H1 (cell line): Measurements from ENCODE around the gene ST8SIA5. TPM values are rescaled to one million over a fixed set of nuclear protein-coding genes. Genes with fewer than 3 reads are reported as not detected.

Source experiments
- CTCF ChIA-PET: fragments of 300-600 bp; sonication (Branson Sonifier 250); formaldehyde crosslinking; loops from one replicate; lab custom pipeline; 2021; ENCODE audit not compliant: partially characterized antibody; lab: Charles Lee
- POLR2A ChIA-PET: fragments of 300-600 bp; sonication (Branson Sonifier 250); formaldehyde crosslinking; loops from one replicate; lab custom pipeline; 2021; ENCODE audit warnings: inconsistent platforms; ENCODE audit not compliant: partially characterized antibody; lab: Charles Lee
- DNase-seq, 2 experiments: peaks; one replicate each; pipeline versions ENCODE4 v3.0.0 to v3.0.0-alpha.2; 2010 to 2022; ENCODE audit warnings: low spot score in 2 of 2, low read depth in 1 of 2, mixed read lengths in 1 of 2
- FAIRE-seq: peaks from 2 replicates; lab custom pipeline; 2011; peaks lifted over from hg19 to GRCh38; lab: Jason Lieb, UNC
- H2AFZ ChIP-seq: 2 replicates; pipeline ENCODE4 v1.8.1; 2012; ENCODE audit warnings: low read length, inconsistent platforms
- H2AK5ac ChIP-seq: 2 replicates; pipeline ENCODE4 v1.6.1; 2013; ENCODE audit warnings: low read depth, low read length
- H2BK120ac ChIP-seq: replicated peaks from 2 replicates; pipeline ENCODE3; 2013; ENCODE audit warnings: low read depth, low read length, inconsistent platforms
- H2BK12ac ChIP-seq: 2 replicates; pipeline ENCODE4 v1.6.1; 2013; ENCODE audit warnings: low read depth, low read length
- H2BK15ac ChIP-seq: 2 replicates; pipeline ENCODE4 v1.6.1; 2013; ENCODE audit warnings: low read length
- H2BK20ac ChIP-seq: 2 replicates; pipeline ENCODE4 v1.6.1; 2013; ENCODE audit warnings: low read length
- H2BK5ac ChIP-seq: 2 replicates; pipeline ENCODE4 v1.6.1; 2013; ENCODE audit warnings: low read depth, low read length
- H3K14ac ChIP-seq: 2 replicates; pipeline ENCODE4 v1.6.1; 2013; ENCODE audit warnings: inconsistent platforms; ENCODE audit not compliant: insufficient read length
- H3K18ac ChIP-seq: 2 replicates; pipeline ENCODE4 v1.6.1; 2013; ENCODE audit warnings: low read length; ENCODE audit errors: extremely low read depth
- H3K23ac ChIP-seq: 2 replicates; pipeline ENCODE4 v1.6.1; 2013; ENCODE audit warnings: inconsistent platforms; ENCODE audit not compliant: insufficient read length
- H3K23me2 ChIP-seq: 2 replicates; pipeline ENCODE4 v1.6.1; 2013; ENCODE audit warnings: low read depth, low read length
- H3K27ac ChIP-seq: 2 replicates; pipeline ENCODE4 v1.6.1; 2011; ENCODE audit warnings: low read depth, low read length, inconsistent platforms
- H3K27me3 ChIP-seq, 4 experiments: replicated peaks in 1 of 4; 1 replicate in 1 of 4; 2 replicates in 3 of 4; pipeline versions ENCODE4 v1.6.1 to v1.8.1; 2011 to 2013; ENCODE audit warnings: low read length in 3 of 4, mild to moderate bottlenecking in 3 of 4, inconsistent platforms in 2 of 4, mixed read lengths in 2 of 4, moderate library complexity in 1 of 4; ENCODE audit not compliant: control insufficient read depth in 3 of 4, insufficient read depth in 3 of 4; ENCODE audit errors: extremely low read depth in 1 of 4
- H3K36me3 ChIP-seq, 4 experiments: 2 replicates each; pipeline versions ENCODE4 v1.6.1 to v1.8.1; 2011 to 2013; ENCODE audit warnings: mild to moderate bottlenecking in 4 of 4, low read length in 3 of 4, moderate library complexity in 2 of 4, control low read depth in 1 of 4, inconsistent platforms in 1 of 4; ENCODE audit not compliant: insufficient read depth in 4 of 4, control insufficient read depth in 2 of 4
- H3K4ac ChIP-seq: replicated peaks from 2 replicates; pipeline ENCODE3; 2013; ENCODE audit warnings: low read length, low read depth, mixed read lengths, inconsistent platforms; ENCODE audit not compliant: insufficient read length
- H3K4me1 ChIP-seq, 4 experiments: replicated peaks in 1 of 4; 1 replicate in 1 of 4; 2 replicates in 3 of 4; pipeline versions ENCODE4 v1.6.1 to v1.8.1; 2011 to 2013; ENCODE audit warnings: low read length in 3 of 4, inconsistent platforms in 2 of 4, mixed read lengths in 1 of 4; ENCODE audit not compliant: insufficient read depth in 4 of 4, control insufficient read depth in 3 of 4
- H3K4me2 ChIP-seq, 2 experiments: 2 replicates each; pipeline versions ENCODE4 v1.6.1 to v1.8.1; 2011 to 2013; ENCODE audit warnings: low read depth in 2 of 2, low read length in 2 of 2, control low read depth in 1 of 2, inconsistent platforms in 1 of 2, mild to moderate bottlenecking in 1 of 2; ENCODE audit not compliant: insufficient read depth in 1 of 2
- H3K4me3 ChIP-seq, 4 experiments: fragments of 200-600, 300-600 bp in 1 of 4; sonication (generic), shearing (Covaris generic), sonication (Bioruptor Twin) in 1 of 4; 2 replicates each; pipeline versions ENCODE4 v1.5.1 to v1.8.1; 2011 to 2016; ENCODE audit warnings: low read length in 4 of 4, low read depth in 3 of 4, control low read depth in 2 of 4, inconsistent platforms in 2 of 4, mild to moderate bottlenecking in 2 of 4, mixed read lengths in 1 of 4, moderate library complexity in 1 of 4; ENCODE audit not compliant: insufficient read depth in 2 of 4; ENCODE audit errors: extremely low read depth in 1 of 4
- H3K56ac ChIP-seq: replicated peaks from 2 replicates; pipeline ENCODE3; 2013; ENCODE audit warnings: low read depth, mild to moderate bottlenecking, mixed read lengths, low read length, inconsistent platforms; ENCODE audit not compliant: insufficient read length
- H3K79me1 ChIP-seq: 2 replicates; pipeline ENCODE4 v1.6.1; 2013; ENCODE audit warnings: low read depth, low read length, control low read depth
- H3K79me2 ChIP-seq, 2 experiments: 2 replicates each; pipeline versions ENCODE4 v1.6.1 to v1.8.1; 2012 to 2013; ENCODE audit warnings: low read length in 2 of 2, mild to moderate bottlenecking in 2 of 2, inconsistent platforms in 1 of 2; ENCODE audit not compliant: insufficient read depth in 2 of 2, control insufficient read depth in 1 of 2
- H3K9ac ChIP-seq, 4 experiments: replicated peaks in 1 of 4; 1 replicate in 1 of 4; 2 replicates in 3 of 4; pipeline versions ENCODE4 v1.6.1 to v1.8.1; 2011 to 2013; ENCODE audit warnings: low read depth in 3 of 4, low read length in 3 of 4, control low read depth in 2 of 4, mild to moderate bottlenecking in 2 of 4, moderate library complexity in 2 of 4, inconsistent platforms in 1 of 4; ENCODE audit errors: extremely low read depth in 1 of 4
- H3K9me3 ChIP-seq, 2 experiments: 2 replicates each; pipeline versions ENCODE4 v1.6.1 to v1.8.1; 2012 to 2013; ENCODE audit warnings: mild to moderate bottlenecking in 2 of 2, moderate library complexity in 2 of 2, control low read depth in 1 of 2, inconsistent platforms in 1 of 2, low read depth in 1 of 2, low read length in 1 of 2, mixed read lengths in 1 of 2; ENCODE audit not compliant: insufficient read depth in 2 of 2
- H4K20me1 ChIP-seq, 2 experiments: replicated peaks in 1 of 2; 2 replicates each; pipeline versions ENCODE3 to v1.8.1; 2011 to 2013; ENCODE audit warnings: inconsistent platforms in 2 of 2, low read length in 2 of 2, mild to moderate bottlenecking in 1 of 2; ENCODE audit not compliant: insufficient read depth in 2 of 2, control insufficient read depth in 1 of 2
- H4K5ac ChIP-seq: 2 replicates; pipeline ENCODE4 v1.6.1; 2013; ENCODE audit warnings: low read length, low read depth, mixed read lengths, inconsistent platforms; ENCODE audit not compliant: insufficient read length
- H4K8ac ChIP-seq: 2 replicates; pipeline ENCODE4 v1.8.0; 2013; ENCODE audit warnings: mild to moderate bottlenecking, moderate library complexity, low read length, inconsistent platforms; ENCODE audit not compliant: insufficient read depth; ENCODE audit errors: extremely low read depth
- H4K91ac ChIP-seq: replicated peaks from 2 replicates; pipeline ENCODE3; 2013; ENCODE audit warnings: low read length, mixed read lengths, inconsistent platforms; ENCODE audit not compliant: insufficient read length
- CHD1 ChIP-seq: IDR thresholded peaks from 2 replicates; pipeline ENCODE4 v1.6.1; 2012; ENCODE audit warnings: low read depth, low read length, improper control_type of control experiment
- CREB1 ChIP-seq: IDR thresholded peaks from 2 replicates; pipeline ENCODE4 v1.6.1; 2012; ENCODE audit warnings: inconsistent platforms
- CTCF ChIP-seq, 3 experiments: IDR thresholded peaks; 1 replicate in 2 of 3; 2 replicates in 1 of 3; pipeline versions ENCODE4 v1.5.1 to v1.6.1; 2011; ENCODE audit warnings: low read length in 3 of 3, mild to moderate bottlenecking in 3 of 3, inconsistent platforms in 2 of 3, low read depth in 1 of 3, moderate library complexity in 1 of 3; ENCODE audit not compliant: insufficient read depth in 1 of 3; ENCODE audit errors: control extremely low read depth in 1 of 3
- FOSL1 ChIP-seq: IDR thresholded peaks from 2 replicates; pipeline ENCODE4 v1.6.1; 2011; ENCODE audit warnings: mild to moderate bottlenecking, low read depth, low read length, moderate library complexity; ENCODE audit not compliant: insufficient read depth
- RAD21 ChIP-seq, 2 experiments: IDR thresholded peaks in 1 of 2; conservative IDR thresholded peaks in 1 of 2; 2 replicates each; pipeline ENCODE4 v1.6.1; 2011; ENCODE audit warnings: low read depth in 2 of 2, low read length in 2 of 2, improper control_type of control experiment in 1 of 2, inconsistent platforms in 1 of 2, mild to moderate bottlenecking in 1 of 2, moderate library complexity in 1 of 2
- SAP30 ChIP-seq: fragments of 300-600 bp; sonication (generic); IDR thresholded peaks from 2 replicates; pipeline ENCODE4 v1.7.1; 2012; ENCODE audit warnings: low read length, moderate library complexity, mild to moderate bottlenecking, inconsistent platforms; ENCODE audit not compliant: insufficient read depth, insufficient replicate concordance
- SIRT6 ChIP-seq: IDR thresholded peaks from one replicate; pipeline ENCODE4 v1.7.1; 2012; ENCODE audit warnings: low read length, inconsistent platforms
- SIX5 ChIP-seq: IDR thresholded peaks from 2 replicates; pipeline ENCODE4 v1.6.1; 2011; ENCODE audit warnings: mild to moderate bottlenecking, low read depth, low read length
- SP1 ChIP-seq: IDR thresholded peaks from 2 replicates; pipeline ENCODE4 v1.6.1; 2011; ENCODE audit warnings: low read depth, low read length
- SRF ChIP-seq: IDR thresholded peaks from 2 replicates; pipeline ENCODE4 v1.6.1; 2011; ENCODE audit warnings: mild to moderate bottlenecking, low read depth, low read length, moderate library complexity
- TEAD4 ChIP-seq: IDR thresholded peaks from 2 replicates; pipeline ENCODE4 v1.6.1; 2012; ENCODE audit warnings: low read depth, low read length, inconsistent platforms, mixed read lengths
- WGBS, 2 experiments: shearing (Covaris generic) in 1 of 2; methylation state at CpG; one replicate each; pipeline versions ENCODE4 v1.1.6 to v1.1.7; 2013 to 2015; ENCODE audit warnings: low lambda C conversion rate in 2 of 2, mixed read lengths in 2 of 2, inconsistent platforms in 1 of 2, low coverage in 1 of 2, missing lambda C conversion rate in 1 of 2; ENCODE audit not compliant: insufficient replicate concordance in 2 of 2, insufficient coverage in 1 of 2, insufficient read length in 1 of 2; ENCODE audit errors: extremely low coverage in 1 of 2, missing lambda C conversion rate in 1 of 2; 5-methylcytosine and 5-hydroxymethylcytosine counted together
- polyA plus RNA-seq, 7 experiments: library from polyadenylated mRNA; depleted of rRNA in 3 of 7; stranded (reverse) in 5 of 7; unstranded in 2 of 7; fragments of >200 nt in 5 of 7; fragments of 200-250 nt in 2 of 7; gene quantifications; 1 replicate in 5 of 7; 2 replicates in 1 of 7; 4 replicates in 1 of 7; pipeline versions ENCODE4 v1.2.1 to v1.2.3, GENCODE V29; 2011 to 2013; ENCODE audit warnings: missing spikeins in 2 of 7, mixed read lengths in 2 of 7
- total RNA-seq: library from RNA; stranded (reverse); fragmentation: NEBNext Ultra II Directional; extraction: Animal tissue kit (Norgen Biotek cat#: 25700); gene quantifications from 2 replicates; pipeline ENCODE4 v1.2.1, GENCODE V29; 2021

Gene ST8SIA5
- total and polyA plus RNA-seq, 2 of the 8 experiments (the other 6 are each of a cell fraction or from before 2014, with no cell fraction given), result 2.4 to 6.3 TPM

DNA sequence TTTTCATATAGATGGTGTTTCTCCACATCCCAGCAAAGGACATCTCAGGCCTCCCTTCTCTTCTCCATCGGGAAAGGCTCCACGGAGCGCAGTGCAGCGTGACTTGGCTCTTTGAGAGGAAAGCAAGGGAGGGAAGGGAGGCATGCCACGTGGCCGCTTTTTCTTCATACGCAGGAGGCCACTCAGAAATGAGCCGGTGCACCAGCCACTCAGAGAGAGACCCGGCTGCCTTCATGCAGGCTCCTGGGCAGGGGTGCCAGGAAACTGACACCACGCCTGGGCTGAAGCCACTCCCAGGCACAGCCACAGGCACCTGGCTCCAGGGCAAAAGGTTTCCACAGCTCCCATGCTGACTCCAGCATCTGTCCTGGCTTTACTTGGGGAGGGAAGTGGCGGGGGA lies 88.7 kb downstream of the ST8SIA5 start:
- 0 out of 2 replicates have a peak, but pooled peaks cover 2% of the 10 kb centered on the region for H3K23me2 ChIP-seq
- no peak overlapping the region for H3K4me2 ChIP-seq
- H3K9ac ChIP-seq, result no peak overlapping the region
- peaks cover 3 to 5% of the 10 kb centered on the region in 2 experiments; a peak in 2 of 4 replicates for H3K9me3 ChIP-seq
- H3K18ac ChIP-seq, result no peak overlapping the region
- no peaks in the 10 kb centered on the region; a peak in 1 of 7 replicates for H3K27me3 ChIP-seq
- H2BK20ac ChIP-seq, result no peak overlapping the region
- no peak overlapping the region for H4K91ac ChIP-seq
- no peaks in the 10 kb centered on the region for H3K36me3 ChIP-seq
- no peak overlapping the region for H3K56ac ChIP-seq
- no peak overlapping the region for H2BK120ac ChIP-seq
- ChIA-PET CTCF (interaction anchor here (0.9 to 2.6 kb wide), 4 partner anchors 8 to 89 kb away, joined by 3 to 24 read pairs (median 4); partner anchors contain the start of genes LOXHD1 and ST8SIA5), POLR2A (interaction anchor here (0.8 kb wide), 1 partner anchor 249 kb away, joined by 3 read pairs; the partner anchor contains the start of genes KATNAL2 and PIAS2)
- no peak for FAIRE-seq
- no peaks in the 10 kb centered on the region; the same call in 1 of the 2 replicates for H3K79me1 ChIP-seq
- no peak overlapping the region for H3K4me3 ChIP-seq
- H2BK12ac ChIP-seq, result no peak overlapping the region
- 76% methylated on average over 9 of the region's 11 CpGs; no CpG with 5 or more reads in 1 of the 2 experiments for WGBS, 2 experiments
- H3K14ac ChIP-seq, result no peak overlapping the region
- H2AFZ ChIP-seq, result 0 out of 2 replicates have a peak overlapping the region, but pooled peaks have one; percentile 6
- H3K4ac ChIP-seq, result no peak overlapping the region
- peaks cover 0 to 4% (median under 1%) of the 10 kb centered on the region in 4 experiments; a peak in 4 of 7 replicates for H3K4me1 ChIP-seq
- no peak overlapping the region for H3K27ac ChIP-seq
- H4K8ac ChIP-seq, result no peak overlapping the region
- DNase-seq, result no peak
- H3K79me2 ChIP-seq, result no peaks in the 10 kb centered on the region
- H3K23ac ChIP-seq, result no peak overlapping the region
- H4K5ac ChIP-seq, result no peak overlapping the region
- no peaks in the 10 kb centered on the region for H4K20me1 ChIP-seq
- no peak overlapping the region for H2BK5ac ChIP-seq
- no peak overlapping the region for H2AK5ac ChIP-seq
- no peak overlapping the region for H2BK15ac ChIP-seq
- TF ChIP-seq CTCF (IDR thresholded peaks at IDR 0.05; ENCODE audit: control extremely low read depth in 1 of 3, insufficient read depth in 1 of 3, low read depth in 1 of 3, low read length in 3 of 3), result no peak
- no peak for TF ChIP-seq FOSL1
- no peak for TF ChIP-seq RAD21 (IDR thresholded peaks at IDR 0.05 in 1 of 2, conservative IDR thresholded peaks at IDR 0.05 in 1 of 2; ENCODE audit: low read depth in 2 of 2, low read length in 2 of 2)
- no peak for TF ChIP-seq CHD1
- TF ChIP-seq SAP30, result no peak
- no peak for TF ChIP-seq SIX5
- no peak for TF ChIP-seq TEAD4
- TF ChIP-seq CREB1, result no peak
- no peak for TF ChIP-seq SIRT6
- no peak for TF ChIP-seq SP1
- no peak for TF ChIP-seq SRF
